GM12872 (cell line): ENCODE data around the gene TTLL11.

Experiments used
- TF ChIP-seq, protein P1 (sequence below): IDR thresholded peaks from 3 replicates; pipeline ENCODE4 v1.5.1; 2011; ENCODE audit warnings: low read depth, mild to moderate bottlenecking, low read length, moderate library complexity; ENCODE audit not compliant: insufficient read depth

Gene TTLL11

DNA sequence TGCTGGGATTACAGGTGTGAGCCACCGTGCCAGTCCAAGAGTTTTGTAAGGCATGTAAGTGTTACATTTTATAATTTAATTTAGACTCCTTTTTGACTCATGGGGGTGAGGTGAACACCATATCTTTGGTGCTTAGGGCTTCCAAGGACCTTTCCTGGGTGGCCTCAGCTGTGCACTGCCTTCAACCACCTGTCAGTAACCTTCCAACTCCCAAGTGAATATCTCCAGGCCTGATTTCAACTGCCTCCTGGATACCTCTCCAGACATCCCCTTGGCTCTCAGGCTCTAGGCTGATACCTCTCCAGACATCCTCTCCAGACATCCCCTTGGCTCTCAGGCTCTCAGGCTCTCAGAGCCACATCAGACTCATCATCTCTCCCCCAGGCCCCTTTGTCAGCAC lies 30.9 kb upstream of the TTLL11 start:
- TF ChIP-seq, protein P1, sequence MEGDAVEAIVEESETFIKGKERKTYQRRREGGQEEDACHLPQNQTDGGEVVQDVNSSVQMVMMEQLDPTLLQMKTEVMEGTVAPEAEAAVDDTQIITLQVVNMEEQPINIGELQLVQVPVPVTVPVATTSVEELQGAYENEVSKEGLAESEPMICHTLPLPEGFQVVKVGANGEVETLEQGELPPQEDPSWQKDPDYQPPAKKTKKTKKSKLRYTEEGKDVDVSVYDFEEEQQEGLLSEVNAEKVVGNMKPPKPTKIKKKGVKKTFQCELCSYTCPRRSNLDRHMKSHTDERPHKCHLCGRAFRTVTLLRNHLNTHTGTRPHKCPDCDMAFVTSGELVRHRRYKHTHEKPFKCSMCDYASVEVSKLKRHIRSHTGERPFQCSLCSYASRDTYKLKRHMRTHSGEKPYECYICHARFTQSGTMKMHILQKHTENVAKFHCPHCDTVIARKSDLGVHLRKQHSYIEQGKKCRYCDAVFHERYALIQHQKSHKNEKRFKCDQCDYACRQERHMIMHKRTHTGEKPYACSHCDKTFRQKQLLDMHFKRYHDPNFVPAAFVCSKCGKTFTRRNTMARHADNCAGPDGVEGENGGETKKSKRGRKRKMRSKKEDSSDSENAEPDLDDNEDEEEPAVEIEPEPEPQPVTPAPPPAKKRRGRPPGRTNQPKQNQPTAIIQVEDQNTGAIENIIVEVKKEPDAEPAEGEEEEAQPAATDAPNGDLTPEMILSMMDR, result no peak

DNA sequence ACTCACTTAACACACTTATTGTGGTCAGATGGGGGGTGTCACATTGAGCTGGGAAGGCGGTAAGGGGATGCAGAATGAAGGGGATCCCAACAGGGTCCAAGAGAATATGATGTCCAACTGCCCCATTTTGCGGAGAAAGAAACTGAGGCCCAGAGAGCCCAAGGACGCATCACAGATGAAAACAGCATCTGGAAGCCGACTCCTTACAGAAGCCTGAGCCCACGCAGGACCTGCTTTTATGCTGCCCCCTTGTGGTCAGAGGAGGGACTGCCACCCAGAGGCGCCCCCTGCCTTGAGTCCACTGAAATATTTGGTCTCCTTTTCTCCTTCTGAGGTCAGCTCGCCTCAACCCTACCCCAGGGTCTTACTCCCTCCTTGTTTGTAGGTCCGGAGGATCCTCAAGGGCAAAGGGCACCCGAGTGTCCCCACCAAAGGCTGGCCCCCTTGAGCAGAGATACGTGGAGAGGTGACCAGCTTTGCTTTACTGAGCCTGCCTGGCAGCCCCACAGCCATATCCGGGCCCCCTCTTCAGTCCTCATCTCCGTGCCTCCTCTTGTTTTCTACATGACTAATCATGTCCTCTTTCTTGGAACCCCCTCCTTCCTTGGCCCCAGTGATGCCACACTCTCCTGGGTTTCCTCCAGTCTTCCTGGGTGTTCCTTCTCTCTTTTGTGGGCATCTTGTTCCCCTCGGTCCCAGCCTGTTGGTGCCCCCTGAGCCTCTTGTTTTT lies 30.0 kb upstream of the TTLL11 start:
- TF ChIP-seq, protein P1, result peak; percentile 99

DNA sequence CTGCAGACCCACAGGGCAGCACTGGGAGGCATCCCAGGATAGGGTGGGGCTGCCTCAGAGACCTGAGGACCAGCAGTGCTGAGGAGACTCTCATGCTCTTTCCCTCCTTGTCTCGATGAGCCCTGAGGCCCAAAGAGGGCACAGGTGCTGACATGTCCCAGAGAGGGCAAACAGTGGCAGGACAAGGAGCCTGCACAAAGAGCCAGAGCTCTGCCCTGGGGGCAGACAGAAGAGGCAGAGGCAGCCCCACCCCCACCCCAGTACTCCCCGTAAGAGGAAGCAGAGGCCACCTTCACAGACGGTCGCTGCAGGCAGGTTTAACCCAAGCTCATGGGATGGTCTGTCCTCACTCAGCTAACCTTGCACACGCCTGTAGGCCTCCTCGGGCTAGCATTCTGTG lies 29.4 kb upstream of the TTLL11 start:
- TF ChIP-seq, protein P1, result no peak

DNA sequence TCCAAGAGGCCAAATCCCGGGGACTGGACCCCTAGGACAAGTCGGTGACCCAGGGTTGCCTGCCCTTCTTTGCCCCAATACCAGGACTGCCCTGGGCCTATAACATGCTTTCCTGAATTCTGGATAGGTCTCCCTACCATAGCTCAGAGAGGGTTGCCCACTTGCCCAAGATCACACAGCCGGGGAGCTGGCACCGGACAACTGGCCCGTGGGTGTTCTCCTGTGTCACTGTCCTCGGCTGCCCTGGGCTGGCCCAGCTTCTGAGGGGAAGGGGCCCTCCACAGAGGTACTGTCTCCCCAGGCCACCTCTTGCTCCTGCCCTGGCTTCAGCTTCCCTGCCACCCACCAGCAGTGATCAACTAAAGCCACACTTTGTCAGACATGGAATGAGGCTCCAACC lies 28.8 kb upstream of the TTLL11 start:
- TF ChIP-seq, protein P1, result no peak

DNA sequence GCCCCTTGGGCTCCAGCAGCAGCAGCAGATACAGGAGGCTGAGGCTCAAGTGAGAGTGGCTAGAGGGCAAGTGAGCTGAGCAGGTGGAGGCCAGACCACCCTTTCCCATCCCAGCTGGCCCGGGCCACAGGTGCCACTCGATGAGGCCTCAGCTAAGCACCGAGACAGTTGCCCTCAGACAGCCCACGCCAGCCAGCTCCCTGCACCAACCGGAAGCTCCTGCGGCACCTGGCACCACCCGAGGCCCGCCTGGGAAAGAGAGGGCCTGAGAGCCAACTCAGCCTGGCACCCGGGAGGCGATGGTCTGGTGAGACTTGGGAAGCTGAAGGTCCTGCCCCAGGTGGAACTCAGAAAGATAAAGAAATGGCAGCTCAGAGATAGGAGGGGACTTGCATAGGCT lies 28.3 kb upstream of the TTLL11 start:
- TF ChIP-seq, protein P1, result no peak

DNA sequence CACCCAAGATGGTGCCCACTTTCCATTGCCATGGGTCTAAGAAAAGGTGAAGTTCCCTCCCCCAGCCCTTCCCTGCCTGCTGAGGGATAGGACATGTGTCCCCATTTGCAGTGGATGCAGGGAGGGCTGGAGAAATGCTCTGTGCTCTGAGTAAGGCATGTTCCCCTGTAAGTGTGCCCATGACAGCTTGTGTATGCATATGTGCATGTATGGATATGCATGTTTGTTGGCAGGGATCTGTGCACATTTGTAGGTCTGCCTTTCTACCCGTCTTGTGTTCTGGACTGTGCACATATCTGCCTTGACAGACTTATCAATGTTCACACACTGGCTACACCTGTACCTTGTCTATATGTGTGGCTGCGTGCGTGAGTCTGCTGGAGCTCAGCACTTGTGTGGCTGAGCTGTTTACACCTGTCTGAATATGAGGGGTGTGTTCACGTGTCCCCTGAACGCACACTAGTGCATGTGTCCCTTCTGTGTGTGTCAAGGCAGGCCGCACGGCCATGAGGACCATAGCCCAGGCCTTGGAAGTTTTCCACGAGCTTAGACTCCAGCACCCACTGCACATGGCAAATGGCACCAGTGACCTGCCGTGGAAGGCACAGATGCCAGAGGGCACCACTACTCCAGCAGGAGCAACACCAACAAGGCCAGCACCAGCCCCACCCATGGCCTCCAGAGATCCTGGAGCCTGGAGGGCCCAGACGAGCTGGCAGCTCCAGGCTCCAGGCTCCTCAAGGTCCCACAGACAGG lies 27.4 kb upstream of the TTLL11 start:
- TF ChIP-seq, protein P1, result no peak

DNA sequence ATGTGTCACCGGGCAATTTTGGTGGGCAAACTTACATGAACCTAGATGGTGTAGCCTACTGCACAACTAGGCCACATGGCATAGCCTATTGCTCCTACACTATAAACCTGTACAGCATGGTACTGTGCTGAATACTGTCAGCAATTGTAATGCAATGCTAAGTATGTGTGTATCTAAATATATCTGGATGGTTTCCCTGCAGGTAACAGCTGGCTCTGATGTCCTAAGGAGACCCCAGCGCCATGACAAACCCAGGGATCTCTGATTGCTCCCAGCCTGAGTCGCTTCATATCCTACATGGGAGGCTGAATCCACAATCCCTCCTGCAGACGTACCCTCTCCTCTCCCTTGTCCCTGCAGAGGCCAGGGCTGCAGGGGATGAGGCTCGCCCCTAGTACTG lies 26.6 kb upstream of the TTLL11 start:
- TF ChIP-seq, protein P1, result no peak
